HepG2 (cell line): ENCODE data around the gene TMEM255B. TPM values are rescaled to one million over a fixed set of nuclear protein-coding genes. Genes with fewer than 3 reads are reported as not detected.

Source experiments
- ARID3A ChIP-seq: IDR thresholded peaks from 2 replicates; pipeline ENCODE4 v1.6.1; 2012; ENCODE audit warnings: low read depth, low read length, improper control_type of control experiment
- ATRX ChIP-seq: sonication (generic); formaldehyde crosslinking; IDR thresholded peaks from 2 replicates; pipeline ENCODE4 v1.4.0; 2020; ENCODE audit warnings: missing genetic modification reagents, borderline replicate concordance
- CHCHD3 ChIP-seq: sonication (generic); formaldehyde crosslinking; IDR thresholded peaks from 2 replicates; pipeline ENCODE4 v1.8.0; 2022; ENCODE audit warnings: mild to moderate bottlenecking, missing genetic modification reagents, moderate library complexity
- CREB3 ChIP-seq: sonication (generic); formaldehyde crosslinking; IDR thresholded peaks from 2 replicates; pipeline ENCODE4 v1.5.0; 2020; ENCODE audit warnings: missing genetic modification reagents
- DNMT3B ChIP-seq: conservative IDR thresholded peaks from 2 replicates; pipeline ENCODE4 v1.6.1; 2016; ENCODE audit warnings: missing biosample characterization, control low read depth
- ELF3 ChIP-seq: IDR thresholded peaks from 2 replicates; pipeline ENCODE4 v1.6.1; 2016; ENCODE audit warnings: missing genetic modification reagents, missing compliant biosample characterization
- ERF ChIP-seq: IDR thresholded peaks from 2 replicates; pipeline ENCODE4 v1.6.1; 2018; ENCODE audit warnings: missing biosample characterization, missing genetic modification reagents
- HDAC2 ChIP-seq: sonication (generic); formaldehyde crosslinking; IDR thresholded peaks from 2 replicates; pipeline ENCODE4 v1.4.0; 2020; ENCODE audit warnings: missing genetic modification reagents
- MED1 ChIP-seq: sonication (generic); formaldehyde crosslinking; IDR thresholded peaks from 2 replicates; pipeline ENCODE4 v1.4.0; 2020; ENCODE audit warnings: missing genetic modification reagents
- MTERF4 ChIP-seq: sonication (generic); formaldehyde crosslinking; IDR thresholded peaks from 2 replicates; pipeline ENCODE4 v1.8.0; 2023; ENCODE audit warnings: mild to moderate bottlenecking, missing genetic modification reagents
- NCOA2 ChIP-seq: sonication (generic); formaldehyde crosslinking; IDR thresholded peaks from 2 replicates; pipeline ENCODE4 v1.8.0; 2022; ENCODE audit warnings: inconsistent platforms
- POGZ ChIP-seq: sonication (generic); formaldehyde crosslinking; IDR thresholded peaks from 2 replicates; pipeline ENCODE4 v1.4.0; 2020; ENCODE audit warnings: mild to moderate bottlenecking, missing genetic modification reagents
- RAD51 ChIP-seq: fragments of 450-650 bp; IDR thresholded peaks from 2 replicates; pipeline ENCODE4 v1.6.1; 2016; ENCODE audit warnings: borderline replicate concordance
- RARG ChIP-seq: sonication (generic); formaldehyde crosslinking; IDR thresholded peaks from 2 replicates; pipeline ENCODE4 v1.4.0; 2020; ENCODE audit warnings: low read depth, mild to moderate bottlenecking, missing genetic modification reagents
- RBM22 ChIP-seq: fragments of 200-400 bp; formaldehyde crosslinking; optimal IDR thresholded peaks from 2 replicates; pipeline ENCODE3; 2017; ENCODE audit warnings: mild to moderate bottlenecking, low read length, moderate library complexity
- SMAD3 ChIP-seq: sonication (generic); formaldehyde crosslinking; IDR thresholded peaks from 2 replicates; pipeline ENCODE4 v1.4.0; 2020; ENCODE audit warnings: missing genetic modification reagents
- SMAD9 ChIP-seq: sonication (generic); formaldehyde crosslinking; IDR thresholded peaks from 2 replicates; pipeline ENCODE4 v1.5.1; 2020; ENCODE audit warnings: mild to moderate bottlenecking, missing genetic modification reagents
- SMARCE1 ChIP-seq: fragments of 450-650 bp; IDR thresholded peaks from 2 replicates; pipeline ENCODE4 v1.6.1; 2017; ENCODE audit warnings: borderline replicate concordance
- TBX2 ChIP-seq: sonication (generic); formaldehyde crosslinking; IDR thresholded peaks from 2 replicates; pipeline ENCODE4 v1.5.0; 2020; ENCODE audit warnings: missing genetic modification reagents, mild to moderate bottlenecking, borderline replicate concordance
- TMF1 ChIP-seq: sonication (generic); formaldehyde crosslinking; IDR thresholded peaks from 2 replicates; pipeline ENCODE4 v1.8.1; 2022; ENCODE audit warnings: low read depth, missing genetic modification reagents
- ZBTB26 ChIP-seq: IDR thresholded peaks from 2 replicates; pipeline ENCODE4 v1.6.1; 2016; ENCODE audit warnings: missing compliant biosample characterization, missing genetic modification reagents, borderline replicate concordance
- ZNF3 ChIP-seq: IDR thresholded peaks from 2 replicates; pipeline ENCODE4 v1.7.0; 2017; ENCODE audit warnings: inconsistent platforms
- ZNF446 ChIP-seq: sonication (generic); formaldehyde crosslinking; IDR thresholded peaks from 2 replicates; pipeline ENCODE4 v1.5.0; 2020; ENCODE audit warnings: mild to moderate bottlenecking, missing genetic modification reagents
- ZNF543 ChIP-seq: sonication (generic); formaldehyde crosslinking; IDR thresholded peaks from 2 replicates; pipeline ENCODE4 v1.4.0; 2020; ENCODE audit warnings: mild to moderate bottlenecking, missing genetic modification reagents
- ZNF576 ChIP-seq: sonication (generic); formaldehyde crosslinking; IDR thresholded peaks from 2 replicates; pipeline ENCODE4 v1.4.0; 2020; ENCODE audit warnings: mild to moderate bottlenecking, missing genetic modification reagents
- ZNF615 ChIP-seq: sonication (generic); formaldehyde crosslinking; IDR thresholded peaks from 2 replicates; pipeline ENCODE4 v1.5.0; 2020; ENCODE audit warnings: mild to moderate bottlenecking, missing genetic modification reagents, borderline replicate concordance
- ZNF672 ChIP-seq: sonication (generic); formaldehyde crosslinking; IDR thresholded peaks from 2 replicates; pipeline ENCODE4 v1.8.1; 2022; ENCODE audit warnings: missing genetic modification reagents
- ZNF678 ChIP-seq: sonication (generic); formaldehyde crosslinking; IDR thresholded peaks from 2 replicates; pipeline ENCODE4 v1.4.0; 2020; ENCODE audit warnings: mild to moderate bottlenecking, missing genetic modification reagents
- ZNF839 ChIP-seq: sonication (generic); formaldehyde crosslinking; IDR thresholded peaks from 2 replicates; pipeline ENCODE4 v1.4.0; 2020; ENCODE audit warnings: missing genetic modification reagents, mild to moderate bottlenecking, borderline replicate concordance
- ZNF883 ChIP-seq: sonication (generic); formaldehyde crosslinking; IDR thresholded peaks from 2 replicates; pipeline ENCODE4 v1.5.1; 2020; ENCODE audit warnings: mild to moderate bottlenecking, missing genetic modification reagents; ENCODE audit errors: not compliant biosample characterization
- polyA plus RNA-seq, 8 experiments: library from polyadenylated mRNA; depleted of rRNA in 3 of 8; stranded (reverse) in 7 of 8; unstranded in 1 of 8; fragments of >200 nt; fragmentation: Illumina TruSeq in 4 of 8; extraction: Trizol in 4 of 8; gene quantifications; 2 replicates each; pipeline versions ENCODE4 v1.2.1 to v1.2.3, GENCODE V29; 2011 to 2016; ENCODE audit warnings: low read depth in 4 of 8, missing spikeins in 1 of 8, mixed read lengths in 1 of 8; ENCODE audit not compliant: insufficient read depth in 1 of 8
- total RNA-seq, 5 experiments: library from RNA; depleted of rRNA; stranded (reverse); fragments of >200 nt; fragmentation: Illumina TruSeq; extraction: Trizol; gene quantifications; 2 replicates each; pipeline ENCODE4 v1.2.3, GENCODE V29; 2016; ENCODE audit warnings: low read depth in 1 of 5

TMEM255B gene
- total and polyA plus RNA-seq, 2 of the 13 experiments (the other 11 are each of a cell fraction or from before 2014, with no cell fraction given) = not detected

- no peak for TF ChIP-seq CREB3 (CRISPR knock-in tag)
- no peak for TF ChIP-seq ZNF615 (CRISPR knock-in tag)
- no peak for TF ChIP-seq SMAD3 (CRISPR knock-in tag)
- no peak for TF ChIP-seq ZNF883 (CRISPR knock-in tag)
- TF ChIP-seq ZNF3 = no peak
- TF ChIP-seq RBM22 = no peak
- TF ChIP-seq ARID3A = no peak
- peak; percentile 66; the same call in 1 of the 2 replicates for TF ChIP-seq TBX2 (CRISPR knock-in tag)
- no peak for TF ChIP-seq TMF1 (CRISPR knock-in tag)
- peak; percentile 32; the same call in 1 of the 2 replicates for TF ChIP-seq NCOA2 (CRISPR knock-in tag)
- no peak for TF ChIP-seq SMARCE1
- TF ChIP-seq HDAC2 (CRISPR knock-in tag) = peak; percentile 71; the same call in 1 of the 2 replicates
- no peak for TF ChIP-seq MED1 (CRISPR knock-in tag)
- TF ChIP-seq ERF (CRISPR knock-in tag) = no peak
- no peak for TF ChIP-seq ATRX (CRISPR knock-in tag)
- TF ChIP-seq RARG = no peak
- TF ChIP-seq POGZ (CRISPR knock-in tag) = no peak
- TF ChIP-seq ZNF576 (CRISPR knock-in tag) = no peak
- 0 out of 2 replicates have a peak, but pooled peaks have one; percentile 31 for TF ChIP-seq ZNF839
- no peak for TF ChIP-seq ZNF672 (CRISPR knock-in tag)
- TF ChIP-seq CHCHD3 (CRISPR knock-in tag) = no peak
- TF ChIP-seq ZBTB26 (CRISPR knock-in tag) = no peak
- TF ChIP-seq ZNF543 (CRISPR knock-in tag) = no peak
- TF ChIP-seq MTERF4 = no peak
- TF ChIP-seq RAD51 = peak; percentile 37; the same call in 1 of the 2 replicates
- no peak for TF ChIP-seq DNMT3B (CRISPR knock-in tag)
- no peak for TF ChIP-seq SMAD9 (CRISPR knock-in tag)
- no peak for TF ChIP-seq ELF3 (CRISPR knock-in tag)
- TF ChIP-seq ZNF678 (CRISPR knock-in tag) = no peak
- TF ChIP-seq ZNF446 = no peak
Measured at GRCh38 chr13:113742000-113742441, 17.0 kb upstream of the TMEM255B start (continued).
